ENCODE measurements around the gene FOSB. TPM values are rescaled to one million over a fixed set of nuclear protein-coding genes. Genes with fewer than 3 reads are reported as not detected.

FOSB gene
- total RNA-seq, 1 experiment from 2014 or later = 0.40 TPM

GRCh38 chr19:45468803-45469131 is 971 bp downstream of the FOSB start:
- H3K27ac ChIP-seq = peak overlapping the region; percentile 21
- H3K4me1 ChIP-seq = peaks cover 11% of the 10 kb centered on the region; the same call in 1 of the 2 replicates
- H3K9me3 ChIP-seq (replicated peaks) = no peaks in the 10 kb centered on the region
- peak overlapping the region; percentile 64 for H3K4me3 ChIP-seq
- DNase-seq = no peak
- no peaks in the 10 kb centered on the region for H3K27me3 ChIP-seq
- H3K36me3 ChIP-seq = no peaks in the 10 kb centered on the region

DNA sequence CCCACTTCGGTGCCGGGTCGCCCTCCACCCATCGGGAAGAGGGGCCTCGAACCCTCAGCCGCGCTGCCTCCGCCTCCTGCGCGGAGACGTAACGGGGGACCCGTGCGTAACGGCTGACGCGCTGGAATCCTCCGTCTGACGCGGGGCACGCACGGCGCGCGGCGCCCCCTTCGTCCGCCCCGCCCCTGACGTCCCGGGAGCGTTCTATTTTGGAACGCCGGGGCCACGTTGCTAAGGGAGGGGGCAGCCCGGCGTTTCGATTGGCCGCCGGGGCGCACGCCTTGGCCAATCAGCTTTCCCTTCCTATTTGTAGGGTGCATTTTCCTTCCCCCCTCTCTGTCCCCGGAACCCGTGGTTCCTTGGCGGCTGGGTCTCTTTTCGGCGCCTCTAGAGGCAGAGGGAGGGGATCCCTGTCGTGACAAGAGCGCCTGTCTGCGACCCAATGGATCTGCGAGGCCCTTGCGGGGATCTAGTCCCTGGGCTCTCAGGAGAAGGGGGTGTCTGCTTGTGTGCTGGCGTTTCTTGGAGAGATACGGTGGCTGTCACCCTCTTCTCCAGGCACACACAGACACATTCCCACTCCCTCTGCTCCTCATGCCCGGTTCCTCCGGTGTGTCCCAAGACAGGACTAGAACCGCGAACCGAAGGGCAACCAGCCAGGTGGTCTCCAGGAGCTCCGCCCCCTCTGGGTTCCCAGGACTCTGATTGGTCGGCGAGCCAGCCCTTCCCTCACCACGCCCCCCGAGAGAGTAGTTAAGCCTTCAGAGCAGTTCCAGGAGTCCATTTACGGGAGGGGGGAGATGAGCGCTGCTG is 1.5 kb downstream of the FOSB start:
- H3K27me3 ChIP-seq = no peaks in the 10 kb centered on the region
- DNase-seq = peak; percentile 93 to 96
- peaks cover 11% of the 10 kb centered on the region; the same call in 1 of the 2 replicates for H3K4me1 ChIP-seq

DNA sequence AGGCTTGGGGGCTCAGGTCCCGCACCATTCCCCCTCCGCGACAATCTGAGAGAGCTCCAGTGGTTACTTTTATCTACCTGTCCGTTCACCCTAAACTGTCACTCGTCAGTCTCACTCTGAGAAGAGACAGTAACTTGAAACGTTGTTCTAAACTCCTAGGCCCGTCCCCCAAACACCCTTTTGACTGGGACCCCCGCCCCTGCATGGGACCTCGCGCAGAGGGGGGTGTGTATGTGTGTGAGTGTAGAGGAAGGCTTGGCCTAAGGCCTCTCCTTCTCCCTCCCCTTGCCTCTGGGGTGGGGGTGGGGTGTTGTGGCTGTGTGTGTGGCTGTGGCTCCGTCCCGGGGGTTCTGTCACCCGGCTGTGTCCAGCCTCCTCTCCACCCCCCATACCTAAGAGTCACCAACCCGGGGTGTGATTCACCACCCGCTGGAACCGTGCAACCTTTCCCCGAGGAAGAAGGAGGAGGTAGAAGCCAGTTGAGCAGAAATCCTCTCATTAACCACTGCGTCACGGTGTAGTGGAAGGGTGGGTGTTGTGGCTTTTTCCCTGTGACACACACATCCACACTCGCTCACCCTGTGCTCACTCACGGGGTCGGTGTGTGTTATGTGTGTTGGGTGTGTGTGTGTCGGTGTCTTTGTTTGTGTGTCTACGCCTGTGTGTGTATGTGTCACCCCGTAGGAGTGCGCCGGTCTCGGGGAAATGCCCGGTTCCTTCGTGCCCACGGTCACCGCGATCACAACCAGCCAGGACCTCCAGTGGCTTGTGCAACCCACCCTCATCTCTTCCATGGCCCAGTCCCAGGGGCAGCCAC is 2.4 kb downstream of the FOSB start:
- H3K27ac ChIP-seq = no peak overlapping the region; the same call in 1 of the 2 replicates
- no peaks in the 10 kb centered on the region for H3K27me3 ChIP-seq
- H3K36me3 ChIP-seq = no peaks in the 10 kb centered on the region
- H3K4me3 ChIP-seq = peak overlapping the region; percentile 64
- peaks cover 11% of the 10 kb centered on the region; the same call in 1 of the 2 replicates for H3K4me1 ChIP-seq
- no peaks in the 10 kb centered on the region for H3K9me3 ChIP-seq (replicated peaks)
- no peak for DNase-seq

More for the DNA sequence above, 1.5 kb downstream of the FOSB start:
- H3K9me3 ChIP-seq (replicated peaks) = no peaks in the 10 kb centered on the region
- H3K36me3 ChIP-seq = no peaks in the 10 kb centered on the region
- peak overlapping the region; percentile 64 for H3K4me3 ChIP-seq
- peak overlapping the region; percentile 47 for H3K27ac ChIP-seq

DNA sequence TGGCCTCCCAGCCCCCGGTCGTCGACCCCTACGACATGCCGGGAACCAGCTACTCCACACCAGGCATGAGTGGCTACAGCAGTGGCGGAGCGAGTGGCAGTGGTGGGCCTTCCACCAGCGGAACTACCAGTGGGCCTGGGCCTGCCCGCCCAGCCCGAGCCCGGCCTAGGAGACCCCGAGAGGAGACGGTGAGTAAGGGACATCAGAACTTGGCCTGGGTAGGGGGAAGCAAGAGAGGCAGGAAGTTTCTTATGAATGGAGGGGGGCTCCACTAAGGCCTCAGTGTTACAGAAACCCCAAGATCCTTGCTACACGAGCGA is 2.9 kb downstream of the FOSB start:
- Histone ChIP-seq H3K4me1 (peaks cover 11% of the 10 kb centered on the region; the same call in 1 of the 2 replicates), H3K27ac (no peak overlapping the region), H3K36me3 (no peaks in the 10 kb centered on the region), H3K9me3 (replicated peaks) (no peaks in the 10 kb centered on the region), H3K27me3 (no peaks in the 10 kb centered on the region), H3K4me3 (no peak overlapping the region)
- DNase-seq = no peak

GRCh38 chr19:45471111-45471930 is 3.5 kb downstream of the FOSB start:
- no peaks in the 10 kb centered on the region for H3K27me3 ChIP-seq
- no peak overlapping the region for H3K4me3 ChIP-seq
- no peak for DNase-seq
- H3K4me1 ChIP-seq = peaks cover 11% of the 10 kb centered on the region; the same call in 1 of the 2 replicates
- no peak overlapping the region for H3K27ac ChIP-seq
- no peaks in the 10 kb centered on the region for H3K9me3 ChIP-seq (replicated peaks)
- no peaks in the 10 kb centered on the region for H3K36me3 ChIP-seq

DNA sequence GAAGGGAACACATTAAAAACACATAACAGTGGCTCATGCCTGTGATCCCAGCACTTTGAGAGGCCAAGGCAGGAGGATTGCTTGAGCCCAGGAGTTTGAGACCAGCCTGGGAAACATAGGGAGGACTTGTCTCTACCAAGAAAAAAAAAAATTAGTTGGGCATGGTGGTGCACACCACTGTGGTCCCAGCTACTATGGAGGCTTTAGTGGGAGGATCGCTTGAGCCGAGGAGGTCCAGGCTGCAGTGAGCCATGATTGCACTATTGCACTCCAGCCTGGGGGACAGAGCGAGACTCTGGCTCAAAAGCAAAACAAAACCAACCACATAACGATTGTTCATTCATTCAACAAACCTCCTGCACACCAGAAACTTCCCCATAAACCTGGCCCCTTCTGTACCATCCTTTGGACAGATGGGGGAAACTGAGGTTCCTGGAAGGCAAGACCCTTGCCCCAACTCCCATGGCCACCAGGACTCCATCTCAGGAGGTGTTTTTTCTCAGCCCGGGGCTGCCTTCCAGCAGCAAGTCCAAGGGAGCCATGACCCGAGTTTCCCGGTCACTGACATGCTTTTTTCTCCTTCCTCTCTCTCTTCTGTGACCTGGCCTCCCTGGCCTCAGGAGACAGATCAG is 4.3 kb downstream of the FOSB start:
- no peaks in the 10 kb centered on the region for H3K36me3 ChIP-seq
- no peaks in the 10 kb centered on the region for H3K9me3 ChIP-seq (replicated peaks)
- no peak overlapping the region for H3K4me3 ChIP-seq
- H3K27me3 ChIP-seq = no peaks in the 10 kb centered on the region
- peaks cover 11% of the 10 kb centered on the region; the same call in 1 of the 2 replicates for H3K4me1 ChIP-seq
- DNase-seq = no peak
- no peak overlapping the region for H3K27ac ChIP-seq

DNA sequence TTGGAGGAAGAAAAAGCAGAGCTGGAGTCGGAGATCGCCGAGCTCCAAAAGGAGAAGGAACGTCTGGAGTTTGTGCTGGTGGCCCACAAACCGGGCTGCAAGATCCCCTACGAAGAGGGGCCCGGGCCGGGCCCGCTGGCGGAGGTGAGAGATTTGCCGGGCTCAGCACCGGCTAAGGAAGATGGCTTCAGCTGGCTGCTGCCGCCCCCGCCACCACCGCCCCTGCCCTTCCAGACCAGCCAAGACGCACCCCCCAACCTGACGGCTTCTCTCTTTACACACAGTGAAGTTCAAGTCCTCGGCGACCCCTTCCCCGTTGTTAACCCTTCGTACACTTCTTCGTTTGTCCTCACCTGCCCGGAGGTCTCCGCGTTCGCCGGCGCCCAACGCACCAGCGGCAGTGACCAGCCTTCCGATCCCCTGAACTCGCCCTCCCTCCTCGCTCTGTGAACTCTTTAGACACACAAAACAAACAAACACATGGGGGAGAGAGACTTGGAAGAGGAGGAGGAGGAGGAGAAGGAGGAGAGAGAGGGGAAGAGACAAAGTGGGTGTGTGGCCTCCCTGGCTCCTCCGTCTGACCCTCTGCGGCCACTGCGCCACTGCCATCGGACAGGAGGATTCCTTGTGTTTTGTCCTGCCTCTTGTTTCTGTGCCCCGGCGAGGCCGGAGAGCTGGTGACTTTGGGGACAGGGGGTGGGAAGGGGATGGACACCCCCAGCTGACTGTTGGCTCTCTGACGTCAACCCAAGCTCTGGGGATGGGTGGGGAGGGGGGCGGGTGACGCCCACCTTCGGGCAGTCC is 5.0 kb downstream of the FOSB start:
- DNase-seq = no peak

GRCh38 chr19:45473367-45473681 is 5.5 kb downstream of the FOSB start:
- Histone ChIP-seq H3K9me3 (replicated peaks) (no peaks in the 10 kb centered on the region), H3K4me3 (no peak overlapping the region), H3K27me3 (no peaks in the 10 kb centered on the region), H3K4me1 (peaks cover 12% of the 10 kb centered on the region), H3K27ac (no peak overlapping the region), H3K36me3 (no peaks in the 10 kb centered on the region)
- no peak for DNase-seq

More for the DNA sequence above, 5.0 kb downstream of the FOSB start:
- H3K4me3 ChIP-seq = no peak overlapping the region
- H3K9me3 ChIP-seq (replicated peaks) = no peaks in the 10 kb centered on the region
- H3K4me1 ChIP-seq = peaks cover 12% of the 10 kb centered on the region
- H3K27me3 ChIP-seq = no peaks in the 10 kb centered on the region
- no peaks in the 10 kb centered on the region for H3K36me3 ChIP-seq
- H3K27ac ChIP-seq = no peak overlapping the region

- Histone ChIP-seq H3K9me3 (replicated peaks) (no peaks in the 10 kb centered on the region), H3K36me3 (no peaks in the 10 kb centered on the region), H3K27me3 (no peaks in the 10 kb centered on the region), H3K27ac (no peak overlapping the region), H3K4me1 (peaks cover 9% of the 10 kb centered on the region), H3K4me3 (no peak overlapping the region)
- DNase-seq = no peak
Measured at GRCh38 chr19:45473682-45474605, 6.1 kb downstream of the FOSB start.

DNA sequence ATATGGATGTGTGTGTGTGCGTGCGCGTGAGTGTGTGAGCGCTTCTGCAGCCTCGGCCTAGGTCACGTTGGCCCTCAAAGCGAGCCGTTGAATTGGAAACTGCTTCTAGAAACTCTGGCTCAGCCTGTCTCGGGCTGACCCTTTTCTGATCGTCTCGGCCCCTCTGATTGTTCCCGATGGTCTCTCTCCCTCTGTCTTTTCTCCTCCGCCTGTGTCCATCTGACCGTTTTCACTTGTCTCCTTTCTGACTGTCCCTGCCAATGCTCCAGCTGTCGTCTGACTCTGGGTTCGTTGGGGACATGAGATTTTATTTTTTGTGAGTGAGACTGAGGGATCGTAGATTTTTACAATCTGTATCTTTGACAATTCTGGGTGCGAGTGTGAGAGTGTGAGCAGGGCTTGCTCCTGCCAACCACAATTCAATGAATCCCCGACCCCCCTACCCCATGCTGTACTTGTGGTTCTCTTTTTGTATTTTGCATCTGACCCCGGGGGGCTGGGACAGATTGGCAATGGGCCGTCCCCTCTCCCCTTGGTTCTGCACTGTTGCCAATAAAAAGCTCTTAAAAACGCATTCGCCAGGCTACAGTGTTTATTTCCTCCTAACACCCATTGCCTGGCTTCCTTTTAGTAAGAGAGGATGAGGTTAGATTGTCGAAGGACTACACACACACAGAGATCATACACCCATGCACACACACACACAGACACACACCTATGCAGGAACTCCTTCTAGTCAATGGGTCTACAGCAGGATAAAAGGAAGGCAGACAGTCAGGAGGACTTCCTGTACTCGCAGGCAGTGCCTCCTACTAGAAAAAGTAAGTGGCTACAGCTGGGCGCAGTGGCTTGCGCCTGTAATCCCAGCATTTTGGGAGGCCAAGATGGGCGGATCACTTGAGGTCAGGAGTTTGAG is 7.1 kb downstream of the FOSB start:
- H3K27me3 ChIP-seq = no peaks in the 10 kb centered on the region
- DNase-seq = no peak
- no peak overlapping the region for H3K4me3 ChIP-seq
- H3K36me3 ChIP-seq = no peaks in the 10 kb centered on the region
- peaks cover 9% of the 10 kb centered on the region for H3K4me1 ChIP-seq
- H3K27ac ChIP-seq = no peak overlapping the region
- H3K9me3 ChIP-seq (replicated peaks) = no peaks in the 10 kb centered on the region

GRCh38 chr19:45475537-45476291 is 7.9 kb downstream of the FOSB start:
- no peaks in the 10 kb centered on the region for H3K36me3 ChIP-seq
- no peak overlapping the region for H3K27ac ChIP-seq
- DNase-seq = no peak
- peaks cover 4% of the 10 kb centered on the region; the same call in 1 of the 2 replicates for H3K4me1 ChIP-seq
- H3K4me3 ChIP-seq = no peak overlapping the region
- no peaks in the 10 kb centered on the region for H3K9me3 ChIP-seq (replicated peaks)
- no peaks in the 10 kb centered on the region for H3K27me3 ChIP-seq

DNA sequence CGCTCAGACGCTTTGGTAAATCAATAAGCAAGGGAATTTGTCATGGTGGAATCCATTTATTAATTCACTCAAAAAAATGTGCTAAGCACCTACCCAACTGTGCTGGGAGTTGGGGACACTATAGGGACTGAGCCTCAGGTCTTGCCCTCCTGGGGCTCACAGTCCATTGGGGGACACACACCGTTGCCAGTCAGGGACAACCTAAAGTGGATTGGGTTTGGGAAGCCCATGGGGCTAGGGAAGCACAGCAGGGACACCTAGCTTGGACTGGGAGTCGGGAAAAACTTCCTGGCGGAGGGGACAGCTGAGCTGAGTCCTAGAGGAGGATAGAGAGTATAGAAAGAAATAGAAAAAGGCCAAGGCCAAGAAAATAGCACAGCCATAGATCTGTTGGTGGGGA is 8.5 kb downstream of the FOSB start:
- Histone ChIP-seq H3K9me3 (replicated peaks) (no peaks in the 10 kb centered on the region), H3K4me3 (no peak overlapping the region), H3K36me3 (no peaks in the 10 kb centered on the region), H3K27ac (no peak overlapping the region), H3K4me1 (peaks cover 4% of the 10 kb centered on the region; the same call in 1 of the 2 replicates), H3K27me3 (no peaks in the 10 kb centered on the region)
- DNase-seq = no peak

Measured in SJCRH30 (cell line).